HG02938 (cell line): ENCODE results near the gene RACGAP1.

ENCODE experiments used
- ATAC-seq: cut with Tn5 transposase; IDR thresholded peaks from one replicate; pipeline ENCODE4 v1.9.1; 2021; ENCODE audit warnings: mild to moderate bottlenecking, moderate library complexity; ENCODE audit not compliant: unreplicated experiment

The RACGAP1 gene

GRCh38 chr12:50025187-50026059, at the start of gene RACGAP1:
Gene RACGAP1 (minus strand): TSS chr12:50025494. CDS start chr12:50016715, 8,779 bp downstream.
- peak; percentile 96 for ATAC-seq

GRCh38 chr12:50073712-50074111, 48.4 kb upstream of the RACGAP1 start:
- ATAC-seq: no peak

GRCh38 chr12:50073206-50073605, 47.9 kb upstream of the RACGAP1 start:
- no peak for ATAC-seq

- no peak for ATAC-seq
Observed at GRCh38 chr12:50072198-50072907, 47.1 kb upstream of the RACGAP1 start.

- no peak for ATAC-seq
Observed at GRCh38 chr12:50070314-50071060, 45.2 kb upstream of the RACGAP1 start.

- no peak for ATAC-seq
Observed at GRCh38 chr12:50069539-50069938, 44.2 kb upstream of the RACGAP1 start.

GRCh38 chr12:50069069-50069468, 43.8 kb upstream of the RACGAP1 start:
- ATAC-seq: no peak

- no peak for ATAC-seq
Observed at GRCh38 chr12:50066402-50066801, 41.1 kb upstream of the RACGAP1 start.

- ATAC-seq: no peak
Observed at GRCh38 chr12:50065726-50066310, 40.5 kb upstream of the RACGAP1 start.

GRCh38 chr12:50062728-50063460, 37.6 kb upstream of the RACGAP1 start:
- ATAC-seq: no peak

GRCh38 chr12:50061946-50062686, 36.8 kb upstream of the RACGAP1 start:
- no peak for ATAC-seq

- no peak for ATAC-seq
Observed at GRCh38 chr12:50061171-50061570, 35.9 kb upstream of the RACGAP1 start.

GRCh38 chr12:50060120-50060468, 34.8 kb upstream of the RACGAP1 start:
- no peak for ATAC-seq

- no peak for ATAC-seq
Observed at GRCh38 chr12:50059440-50060119, 34.3 kb upstream of the RACGAP1 start.

- ATAC-seq: no peak
Observed at GRCh38 chr12:50058743-50059312, 33.5 kb upstream of the RACGAP1 start.

- no peak for ATAC-seq
Observed at GRCh38 chr12:50057896-50058670, 32.8 kb upstream of the RACGAP1 start.

- ATAC-seq: no peak
Observed at GRCh38 chr12:50057000-50057841, 31.9 kb upstream of the RACGAP1 start, which contains the start of gene ASIC1. Gene ASIC1 (plus strand): TSS chr12:50057596. CDS start chr12:50058767, 1,171 bp downstream.
